WTC11 (cell line): ENCODE results near the gene GRM7. TPM values are rescaled to one million over a fixed set of nuclear protein-coding genes. Genes with fewer than 3 reads are reported as not detected.

Source experiments
- ATAC-seq: fragments of 200-7000 bp; cut with Tn5 transposase; 2 replicates; pipeline ENCODE4 v1.10.0; 2021; ENCODE audit warnings: mild to moderate bottlenecking, moderate library complexity
- CTCF ChIA-PET: fragments of 300-600 bp; sonication (Branson Sonifier 250); formaldehyde crosslinking; loops from one replicate; lab custom pipeline; 2021; ENCODE audit warnings: antibody characterized with exemption; lab: Charles Lee
- POLR2A ChIA-PET: fragments of 350-600 bp; sonication (Branson Sonifier 250); formaldehyde crosslinking; loops from one replicate; lab custom pipeline; 2021; ENCODE audit warnings: antibody characterized with exemption; lab: Charles Lee
- DNase-seq: peaks from one replicate; pipeline ENCODE4 v3.0.0; 2021; ENCODE audit warnings: low spot score
- H3K27ac Mint-ChIP-seq: 2 replicates; pipeline ENCODE4 v1.8.0; 2021; ENCODE audit warnings: mixed read lengths
- H3K27me3 Mint-ChIP-seq: 2 replicates; pipeline ENCODE4 v1.8.0; 2021; ENCODE audit warnings: low read depth, mild to moderate bottlenecking, moderate library complexity, mixed read lengths
- H3K36me3 Mint-ChIP-seq: 2 replicates; pipeline ENCODE4 v1.8.0; 2021; ENCODE audit warnings: mixed read lengths
- H3K4me1 Mint-ChIP-seq: 2 replicates; pipeline ENCODE4 v1.8.0; 2022; ENCODE audit warnings: mixed read lengths
- H3K4me3 Mint-ChIP-seq: 2 replicates; pipeline ENCODE4 v1.8.0; 2021; ENCODE audit warnings: mild to moderate bottlenecking, moderate library complexity, mixed read lengths
- H3K9me3 Mint-ChIP-seq: 2 replicates; pipeline ENCODE4 v1.8.0; 2021; ENCODE audit warnings: mixed read lengths
- ATF3 ChIP-seq: sonication (generic); formaldehyde crosslinking; conservative IDR thresholded peaks from 2 replicates; pipeline ENCODE4 v1.8.1; 2022; ENCODE audit warnings: mild to moderate bottlenecking, missing genetic modification reagents
- CTCF ChIP-seq: fragments of 200-600 bp; IDR thresholded peaks from 2 replicates; pipeline ENCODE4 v1.8.0; 2022; ENCODE audit warnings: antibody characterized with exemption
- E2F1 ChIP-seq: sonication (generic); formaldehyde crosslinking; IDR thresholded peaks from 2 replicates; pipeline ENCODE4 v1.8.0; 2022; ENCODE audit warnings: mild to moderate bottlenecking, missing genetic modification reagents
- ELF4 ChIP-seq: sonication (generic); formaldehyde crosslinking; IDR thresholded peaks from 2 replicates; pipeline ENCODE4 v1.8.1; 2022; ENCODE audit warnings: low read depth, mild to moderate bottlenecking, moderate library complexity, missing genetic modification reagents
- ETV6 ChIP-seq: sonication (generic); formaldehyde crosslinking; IDR thresholded peaks from 2 replicates; pipeline ENCODE4 v1.8.1; 2022; ENCODE audit warnings: mild to moderate bottlenecking, missing genetic modification reagents
- GTF2I ChIP-seq: fragments of 250-450 bp; sonication (Bioruptor Pico); conservative IDR thresholded peaks from 2 replicates; pipeline ENCODE4 v1.4.0; 2021; ENCODE audit warnings: mild to moderate bottlenecking
- JUN ChIP-seq: sonication (generic); formaldehyde crosslinking; IDR thresholded peaks from 2 replicates; pipeline ENCODE4 v1.8.0; 2023; ENCODE audit warnings: mild to moderate bottlenecking, missing genetic modification reagents
- KAT7 ChIP-seq: sonication (generic); formaldehyde crosslinking; IDR thresholded peaks from 2 replicates; pipeline ENCODE4 v1.8.1; 2023; ENCODE audit warnings: missing genetic modification reagents, mild to moderate bottlenecking, borderline replicate concordance
- MAX ChIP-seq: sonication (generic); formaldehyde crosslinking; IDR thresholded peaks from 2 replicates; pipeline ENCODE4 v1.8.0; 2022; ENCODE audit warnings: mild to moderate bottlenecking, missing genetic modification reagents
- MXD4 ChIP-seq: fragments of 250-450 bp; sonication (Bioruptor Pico); IDR thresholded peaks from 2 replicates; pipeline ENCODE4 v1.8.0; 2021; ENCODE audit warnings: mild to moderate bottlenecking, moderate library complexity, borderline replicate concordance
- NFYB ChIP-seq: sonication (generic); formaldehyde crosslinking; conservative IDR thresholded peaks from 2 replicates; pipeline ENCODE4 v1.8.0; 2022; ENCODE audit warnings: low read depth, missing genetic modification reagents
- NR1H2 ChIP-seq: sonication (generic); formaldehyde crosslinking; IDR thresholded peaks from 2 replicates; pipeline ENCODE4 v1.9.0; 2021; ENCODE audit warnings: mild to moderate bottlenecking, moderate library complexity, missing genetic modification reagents
- PRDM15 ChIP-seq: sonication (generic); formaldehyde crosslinking; IDR thresholded peaks from 2 replicates; pipeline ENCODE4 v1.8.0; 2022; ENCODE audit warnings: missing genetic modification reagents
- PREB ChIP-seq: sonication (generic); formaldehyde crosslinking; IDR thresholded peaks from 2 replicates; pipeline ENCODE4 v1.8.1; 2022; ENCODE audit warnings: mild to moderate bottlenecking, missing genetic modification reagents, moderate library complexity, borderline replicate concordance
- SMAD3 ChIP-seq: sonication (generic); formaldehyde crosslinking; IDR thresholded peaks from 2 replicates; pipeline ENCODE4 v1.8.0; 2022; ENCODE audit warnings: missing genetic modification reagents, mild to moderate bottlenecking, borderline replicate concordance
- USF2 ChIP-seq: sonication (generic); formaldehyde crosslinking; IDR thresholded peaks from 2 replicates; pipeline ENCODE4 v1.8.1; 2023; ENCODE audit warnings: mild to moderate bottlenecking, missing genetic modification reagents, moderate library complexity
- ZBTB21 ChIP-seq: sonication (generic); formaldehyde crosslinking; IDR thresholded peaks from 2 replicates; pipeline ENCODE4 v1.8.1; 2023; ENCODE audit warnings: mild to moderate bottlenecking, missing genetic modification reagents, borderline replicate concordance
- ZMAT4 ChIP-seq: fragments of 250-450 bp; sonication (Bioruptor Pico); IDR thresholded peaks from 2 replicates; pipeline ENCODE4 v1.9.0; 2021; ENCODE audit warnings: mild to moderate bottlenecking
- ZNF512 ChIP-seq: sonication (generic); formaldehyde crosslinking; IDR thresholded peaks from 2 replicates; pipeline ENCODE4 v1.8.1; 2022; ENCODE audit warnings: missing genetic modification reagents, borderline replicate concordance
- total RNA-seq: library from RNA; stranded (reverse); gene quantifications from 3 replicates; pipeline ENCODE4 v1.2.3, GENCODE V29; 2021

The GRM7 gene
- total RNA-seq, 1 experiment from 2014 or later: 0.42 TPM

- TF ChIP-seq NR1H2 (CRISPR knock-in tag): no peak
- TF ChIP-seq ELF4 (CRISPR knock-in tag): no peak
- no peak for TF ChIP-seq CTCF
- TF ChIP-seq ETV6 (CRISPR knock-in tag): no peak
- no peak for TF ChIP-seq MAX (CRISPR knock-in tag)
- no peak for TF ChIP-seq ATF3
- TF ChIP-seq PREB (CRISPR knock-in tag): no peak
- no peak for TF ChIP-seq KAT7 (CRISPR knock-in tag)
- TF ChIP-seq PRDM15 (CRISPR knock-in tag): no peak
- TF ChIP-seq ZNF512 (CRISPR knock-in tag): no peak
- no peak for TF ChIP-seq ZMAT4
- no peak for TF ChIP-seq GTF2I (CRISPR knock-in tag)
- no peak for TF ChIP-seq E2F1
- TF ChIP-seq ZBTB21 (CRISPR knock-in tag): no peak
- TF ChIP-seq USF2 (CRISPR knock-in tag): no peak
- TF ChIP-seq NFYB (CRISPR knock-in tag): no peak
- TF ChIP-seq SMAD3 (CRISPR knock-in tag): no peak
- TF ChIP-seq JUN (CRISPR knock-in tag): no peak
- TF ChIP-seq MXD4 (CRISPR knock-in tag): no peak
- Mint-ChIP-seq H3K36me3 (no peaks in the 10 kb centered on the region), H3K4me3 (no peak overlapping the region), H3K9me3 (peaks cover 4% of the 10 kb centered on the region; the same call in 1 of the 2 replicates), H3K27ac (no peak overlapping the region), H3K4me1 (no peaks in the 10 kb centered on the region), H3K27me3 (no peaks in the 10 kb centered on the region)
- ChIA-PET POLR2A (no interaction called here), CTCF (no interaction called here)
- ATAC-seq: no peak
- no peak for DNase-seq
Observed at GRCh38 chr3:7293286-7293685, 432.4 kb downstream of the GRM7 start.
